K562 (cell line): ENCODE measurements around the gene GP1BA. TPM values are rescaled to one million over a fixed set of nuclear protein-coding genes. Genes with fewer than 3 reads are reported as not detected.

Experiments
- CBX2 ChIP-seq: fragments of 200-600 bp; sonication (generic); IDR thresholded peaks from one replicate; pipeline ENCODE4 v1.6.1; 2012; ENCODE audit warnings: mild to moderate bottlenecking, low read length, inconsistent platforms; ENCODE audit not compliant: insufficient read depth, poor library complexity, severe bottlenecking
- DIDO1 ChIP-seq: fragments of 450-650 bp; IDR thresholded peaks from 2 replicates; pipeline ENCODE4 v1.6.1; 2016; ENCODE audit warnings: low read depth, missing biosample characterization, missing genetic modification characterization
- MIER1 ChIP-seq: fragments of 450-650 bp; IDR thresholded peaks from 2 replicates; pipeline ENCODE4 v1.6.1; 2016; ENCODE audit warnings: antibody characterized with exemption, mild to moderate bottlenecking, low read depth
- NUFIP1 ChIP-seq: fragments of 450-650 bp; IDR thresholded peaks from 2 replicates; pipeline ENCODE4 v1.6.1; 2018; ENCODE audit not compliant: partially characterized antibody
- POLR2AphosphoS5 ChIP-seq: IDR thresholded peaks from 2 replicates; pipeline ENCODE4 v1.6.1; 2011; ENCODE audit warnings: mild to moderate bottlenecking, low read depth, low read length, moderate library complexity; ENCODE audit not compliant: control insufficient read depth, insufficient read depth
- RBM22 ChIP-seq: fragments of 200-400 bp; formaldehyde crosslinking; IDR thresholded peaks from 2 replicates; pipeline ENCODE4 v1.6.1; 2018; ENCODE audit warnings: low read length, low read depth; ENCODE audit not compliant: poor library complexity, severe bottlenecking
- SREBF1 ChIP-seq: fragments of 150-350 bp; IDR thresholded peaks from 2 replicates; pipeline ENCODE4 v1.6.1; 2014; ENCODE audit warnings: antibody characterized with exemption, low read depth, low read length, borderline replicate concordance
- ZNF121 ChIP-seq: sonication (generic); formaldehyde crosslinking; conservative IDR thresholded peaks from 2 replicates; pipeline ENCODE4 v1.8.0; 2022; ENCODE audit warnings: missing genetic modification reagents
- ZNF143 ChIP-seq: sonication (generic); formaldehyde crosslinking; IDR thresholded peaks from 2 replicates; pipeline ENCODE4 v1.9.0; 2022; ENCODE audit warnings: mild to moderate bottlenecking, missing genetic modification reagents
- ZNF583 ChIP-seq: fragments of 250-450 bp; sonication (Bioruptor Pico); IDR thresholded peaks from 2 replicates; pipeline ENCODE4 v1.4.0; 2020
- ZNF778 ChIP-seq: fragments of 450-650 bp; formaldehyde crosslinking; IDR thresholded peaks from 2 replicates; pipeline ENCODE4 v1.4.0; 2020; ENCODE audit warnings: mild to moderate bottlenecking, moderate library complexity
- polyA plus RNA-seq, 8 experiments: library from polyadenylated mRNA; depleted of rRNA in 4 of 8; stranded (reverse) in 5 of 8; unstranded in 3 of 8; fragments of >200 nt; fragmentation: Nextera tagmentation in 2 of 8; fragmentation: Illumina TruSeq in 1 of 8; extraction: Ambion mirVana in 2 of 8; extraction: Trizol in 1 of 8; gene quantifications; 2 replicates each; pipeline versions ENCODE4 v1.2.1 to v1.2.3, GENCODE V29; 2011 to 2014; ENCODE audit warnings: inconsistent platforms in 1 of 8, missing spikeins in 1 of 8
- total RNA-seq, 7 experiments: library from RNA; depleted of rRNA in 6 of 7; stranded (reverse); fragments of >200 nt in 6 of 7; fragmentation: Illumina TruSeq in 2 of 7; extraction: Trizol in 2 of 7; gene quantifications; 2 replicates each; pipeline versions ENCODE4 v1.2.1 to v1.2.3, GENCODE V29; 2011 to 2021; ENCODE audit warnings: low replicate concordance in 1 of 7
- TF ChIP-seq, protein P1 (sequence below): sonication (generic); formaldehyde crosslinking; IDR thresholded peaks from 2 replicates; pipeline ENCODE4 v1.8.0; 2022; ENCODE audit warnings: missing genetic modification reagents, mild to moderate bottlenecking, moderate library complexity, borderline replicate concordance
- TF ChIP-seq, protein P2 (sequence below): fragments of 450-650 bp; formaldehyde crosslinking; IDR thresholded peaks from 2 replicates; pipeline ENCODE4 v1.4.0; 2020; ENCODE audit warnings: mild to moderate bottlenecking, moderate library complexity
- TF ChIP-seq, protein P3 (sequence below): IDR thresholded peaks from 2 replicates; pipeline ENCODE4 v1.6.1; 2011; ENCODE audit not compliant: insufficient read length; ENCODE audit errors: extremely low read depth
- TF ChIP-seq, protein P4 (sequence below): fragments of 450-650 bp; IDR thresholded peaks from 2 replicates; pipeline ENCODE4 v1.6.1; 2016; ENCODE audit warnings: mild to moderate bottlenecking
- TF ChIP-seq, protein P5 (sequence below), 2 experiments: fragments of 450-650 bp; IDR thresholded peaks; 2 replicates each; pipeline ENCODE4 v1.6.1; 2016
- TF ChIP-seq, protein P6 (sequence below): sonication (generic); formaldehyde crosslinking; IDR thresholded peaks from 2 replicates; pipeline ENCODE4 v1.8.1; 2023; ENCODE audit warnings: mild to moderate bottlenecking, missing genetic modification reagents

The GP1BA gene
- total and polyA plus RNA-seq, 9 of the 15 experiments (the other 6 are each of a cell fraction or from before 2014, with no cell fraction given): 0.01 TPM; not detected in 8

DNA sequence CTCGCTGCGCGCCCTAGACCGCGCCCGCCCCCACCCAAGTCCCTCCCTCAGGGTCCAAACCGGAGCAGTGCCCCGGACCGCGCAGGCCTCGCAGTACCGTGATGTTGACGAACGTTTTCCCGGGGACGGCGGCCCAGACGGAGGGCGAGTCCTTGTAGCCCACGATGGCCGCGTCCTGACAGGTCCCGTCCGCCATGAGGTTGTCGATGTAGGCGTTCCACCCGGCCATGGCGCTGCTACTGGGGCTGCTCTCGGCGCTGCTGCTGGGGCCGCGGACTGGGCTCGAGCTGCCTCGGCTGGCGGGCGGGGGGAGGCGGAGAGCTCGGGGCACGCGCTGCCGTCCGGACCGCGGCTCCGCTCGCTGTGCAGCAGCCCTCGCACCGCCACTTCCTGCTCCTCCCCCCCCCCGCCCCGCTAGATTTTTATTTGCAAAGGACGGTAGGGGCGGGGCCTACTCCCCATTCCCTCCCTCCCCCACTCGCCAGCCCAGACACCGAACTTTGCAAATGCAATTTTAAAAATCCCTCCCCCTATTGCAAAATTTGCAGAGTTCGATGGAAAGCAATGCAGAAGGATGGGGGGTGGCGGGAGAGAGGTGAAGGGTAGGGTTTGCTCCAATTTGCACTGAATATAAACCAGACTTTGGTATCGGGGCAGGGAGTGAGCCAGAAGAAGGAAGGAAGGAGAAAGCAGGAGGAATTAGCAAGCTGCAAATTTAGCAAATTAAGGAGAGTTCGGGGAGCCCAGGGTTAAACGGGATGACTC, 16.3 kb downstream of the GP1BA start, which contains the start of gene PFN1 (continued):
- TF ChIP-seq, protein P1, sequence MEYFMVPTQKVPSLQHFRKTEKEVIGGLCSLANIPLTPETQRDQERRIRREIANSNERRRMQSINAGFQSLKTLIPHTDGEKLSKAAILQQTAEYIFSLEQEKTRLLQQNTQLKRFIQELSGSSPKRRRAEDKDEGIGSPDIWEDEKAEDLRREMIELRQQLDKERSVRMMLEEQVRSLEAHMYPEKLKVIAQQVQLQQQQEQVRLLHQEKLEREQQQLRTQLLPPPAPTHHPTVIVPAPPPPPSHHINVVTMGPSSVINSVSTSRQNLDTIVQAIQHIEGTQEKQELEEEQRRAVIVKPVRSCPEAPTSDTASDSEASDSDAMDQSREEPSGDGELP (CRISPR knock-in tag): no peak
- TF ChIP-seq ZNF778 (CRISPR knock-in tag) (no peak), RBM22 (peak; percentile 60), NUFIP1 (no peak), POLR2AphosphoS5 (peak; percentile 44), SREBF1 (no peak), ZNF583 (CRISPR knock-in tag) (no peak), MIER1 (no peak), CBX2 (no peak), ZNF143 (no peak), DIDO1 (tag) (no peak), ZNF121 (no peak)
- TF ChIP-seq, protein P2, sequence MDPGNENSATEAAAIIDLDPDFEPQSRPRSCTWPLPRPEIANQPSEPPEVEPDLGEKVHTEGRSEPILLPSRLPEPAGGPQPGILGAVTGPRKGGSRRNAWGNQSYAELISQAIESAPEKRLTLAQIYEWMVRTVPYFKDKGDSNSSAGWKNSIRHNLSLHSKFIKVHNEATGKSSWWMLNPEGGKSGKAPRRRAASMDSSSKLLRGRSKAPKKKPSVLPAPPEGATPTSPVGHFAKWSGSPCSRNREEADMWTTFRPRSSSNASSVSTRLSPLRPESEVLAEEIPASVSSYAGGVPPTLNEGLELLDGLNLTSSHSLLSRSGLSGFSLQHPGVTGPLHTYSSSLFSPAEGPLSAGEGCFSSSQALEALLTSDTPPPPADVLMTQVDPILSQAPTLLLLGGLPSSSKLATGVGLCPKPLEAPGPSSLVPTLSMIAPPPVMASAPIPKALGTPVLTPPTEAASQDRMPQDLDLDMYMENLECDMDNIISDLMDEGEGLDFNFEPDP (CRISPR knock-in tag): no peak
- TF ChIP-seq, protein P3, sequence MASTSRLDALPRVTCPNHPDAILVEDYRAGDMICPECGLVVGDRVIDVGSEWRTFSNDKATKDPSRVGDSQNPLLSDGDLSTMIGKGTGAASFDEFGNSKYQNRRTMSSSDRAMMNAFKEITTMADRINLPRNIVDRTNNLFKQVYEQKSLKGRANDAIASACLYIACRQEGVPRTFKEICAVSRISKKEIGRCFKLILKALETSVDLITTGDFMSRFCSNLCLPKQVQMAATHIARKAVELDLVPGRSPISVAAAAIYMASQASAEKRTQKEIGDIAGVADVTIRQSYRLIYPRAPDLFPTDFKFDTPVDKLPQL: no peak
- TF ChIP-seq, protein P4, sequence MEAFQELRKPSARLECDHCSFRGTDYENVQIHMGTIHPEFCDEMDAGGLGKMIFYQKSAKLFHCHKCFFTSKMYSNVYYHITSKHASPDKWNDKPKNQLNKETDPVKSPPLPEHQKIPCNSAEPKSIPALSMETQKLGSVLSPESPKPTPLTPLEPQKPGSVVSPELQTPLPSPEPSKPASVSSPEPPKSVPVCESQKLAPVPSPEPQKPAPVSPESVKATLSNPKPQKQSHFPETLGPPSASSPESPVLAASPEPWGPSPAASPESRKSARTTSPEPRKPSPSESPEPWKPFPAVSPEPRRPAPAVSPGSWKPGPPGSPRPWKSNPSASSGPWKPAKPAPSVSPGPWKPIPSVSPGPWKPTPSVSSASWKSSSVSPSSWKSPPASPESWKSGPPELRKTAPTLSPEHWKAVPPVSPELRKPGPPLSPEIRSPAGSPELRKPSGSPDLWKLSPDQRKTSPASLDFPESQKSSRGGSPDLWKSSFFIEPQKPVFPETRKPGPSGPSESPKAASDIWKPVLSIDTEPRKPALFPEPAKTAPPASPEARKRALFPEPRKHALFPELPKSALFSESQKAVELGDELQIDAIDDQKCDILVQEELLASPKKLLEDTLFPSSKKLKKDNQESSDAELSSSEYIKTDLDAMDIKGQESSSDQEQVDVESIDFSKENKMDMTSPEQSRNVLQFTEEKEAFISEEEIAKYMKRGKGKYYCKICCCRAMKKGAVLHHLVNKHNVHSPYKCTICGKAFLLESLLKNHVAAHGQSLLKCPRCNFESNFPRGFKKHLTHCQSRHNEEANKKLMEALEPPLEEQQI: no peak
- TF ChIP-seq, protein P5, sequence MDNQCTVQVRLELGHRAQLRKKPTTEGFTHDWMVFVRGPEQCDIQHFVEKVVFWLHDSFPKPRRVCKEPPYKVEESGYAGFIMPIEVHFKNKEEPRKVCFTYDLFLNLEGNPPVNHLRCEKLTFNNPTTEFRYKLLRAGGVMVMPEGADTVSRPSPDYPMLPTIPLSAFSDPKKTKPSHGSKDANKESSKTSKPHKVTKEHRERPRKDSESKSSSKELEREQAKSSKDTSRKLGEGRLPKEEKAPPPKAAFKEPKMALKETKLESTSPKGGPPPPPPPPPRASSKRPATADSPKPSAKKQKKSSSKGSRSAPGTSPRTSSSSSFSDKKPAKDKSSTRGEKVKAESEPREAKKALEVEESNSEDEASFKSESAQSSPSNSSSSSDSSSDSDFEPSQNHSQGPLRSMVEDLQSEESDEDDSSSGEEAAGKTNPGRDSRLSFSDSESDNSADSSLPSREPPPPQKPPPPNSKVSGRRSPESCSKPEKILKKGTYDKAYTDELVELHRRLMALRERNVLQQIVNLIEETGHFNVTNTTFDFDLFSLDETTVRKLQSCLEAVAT (IDR thresholded peaks at IDR 0.05): peak; percentile 14 to 37; a peak in 2 of 4 replicates
- TF ChIP-seq, protein P6, sequence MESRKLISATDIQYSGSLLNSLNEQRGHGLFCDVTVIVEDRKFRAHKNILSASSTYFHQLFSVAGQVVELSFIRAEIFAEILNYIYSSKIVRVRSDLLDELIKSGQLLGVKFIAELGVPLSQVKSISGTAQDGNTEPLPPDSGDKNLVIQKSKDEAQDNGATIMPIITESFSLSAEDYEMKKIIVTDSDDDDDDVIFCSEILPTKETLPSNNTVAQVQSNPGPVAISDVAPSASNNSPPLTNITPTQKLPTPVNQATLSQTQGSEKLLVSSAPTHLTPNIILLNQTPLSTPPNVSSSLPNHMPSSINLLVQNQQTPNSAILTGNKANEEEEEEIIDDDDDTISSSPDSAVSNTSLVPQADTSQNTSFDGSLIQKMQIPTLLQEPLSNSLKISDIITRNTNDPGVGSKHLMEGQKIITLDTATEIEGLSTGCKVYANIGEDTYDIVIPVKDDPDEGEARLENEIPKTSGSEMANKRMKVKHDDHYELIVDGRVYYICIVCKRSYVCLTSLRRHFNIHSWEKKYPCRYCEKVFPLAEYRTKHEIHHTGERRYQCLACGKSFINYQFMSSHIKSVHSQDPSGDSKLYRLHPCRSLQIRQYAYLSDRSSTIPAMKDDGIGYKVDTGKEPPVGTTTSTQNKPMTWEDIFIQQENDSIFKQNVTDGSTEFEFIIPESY: no peak
